Fibroblast of lung (primary cell): Measurements from ENCODE around the gene RPS6KA2. TPM values are rescaled to one million over a fixed set of nuclear protein-coding genes. Genes with fewer than 3 reads are reported as not detected.

ENCODE experiments used
- DNase-seq, 2 donors: peaks; one replicate each; pipeline versions ENCODE4 v3.0.0 to v3.0.0-alpha.2; 2010; ENCODE audit warnings: low read depth in 2 of 2
- H2AFZ ChIP-seq: 2 replicates; pipeline ENCODE4 v1.5.1; 2012; ENCODE audit warnings: low read length, control low read depth, inconsistent platforms
- H3K27ac ChIP-seq: 2 replicates; pipeline ENCODE4 v1.5.1; 2011; ENCODE audit warnings: low read length, control low read depth; ENCODE audit not compliant: insufficient read depth
- H3K27me3 ChIP-seq: 2 replicates; pipeline ENCODE4 v1.5.1; 2011; ENCODE audit warnings: mild to moderate bottlenecking, low read length; ENCODE audit not compliant: control insufficient read depth, insufficient read depth
- H3K36me3 ChIP-seq: 2 replicates; pipeline ENCODE4 v1.5.1; 2011; ENCODE audit warnings: low read length; ENCODE audit not compliant: control insufficient read depth, insufficient read depth
- H3K4me1 ChIP-seq: 2 replicates; pipeline ENCODE4 v1.5.1; 2011; ENCODE audit warnings: low read length; ENCODE audit not compliant: control insufficient read depth, insufficient read depth; ENCODE audit errors: extremely low read depth
- H3K4me2 ChIP-seq: 2 replicates; pipeline ENCODE4 v1.5.1; 2011; ENCODE audit warnings: low read length, control low read depth; ENCODE audit not compliant: insufficient read depth; ENCODE audit errors: extremely low read depth
- H3K4me3 ChIP-seq, 4 experiments: fragments of 200-600 bp in 1 of 4; sonication (generic) in 1 of 4; replicated peaks in 1 of 4; 2 replicates each; pipeline ENCODE4 v1.5.1; 2011 to 2016; ENCODE audit warnings: low read length in 4 of 4, low read depth in 3 of 4, mild to moderate bottlenecking in 3 of 4, control low read depth in 2 of 4, inconsistent platforms in 1 of 4, mixed read lengths in 1 of 4; ENCODE audit not compliant: insufficient read depth in 1 of 4; ENCODE audit errors: control extremely low read depth in 1 of 4
- H3K79me2 ChIP-seq: 2 replicates; pipeline ENCODE4 v1.5.1; 2012; ENCODE audit warnings: mild to moderate bottlenecking, low read length, inconsistent platforms; ENCODE audit not compliant: control insufficient read depth, insufficient read depth
- H3K9ac ChIP-seq: 2 replicates; pipeline ENCODE4 v1.5.1; 2011; ENCODE audit warnings: mild to moderate bottlenecking, low read length, control low read depth; ENCODE audit not compliant: insufficient read depth
- H3K9me3 ChIP-seq: 2 replicates; pipeline ENCODE4 v1.5.1; 2012; ENCODE audit warnings: low read depth, low read length; ENCODE audit not compliant: control insufficient read depth, insufficient read depth
- H4K20me1 ChIP-seq: 2 replicates; pipeline ENCODE4 v1.5.1; 2011; ENCODE audit warnings: low read length; ENCODE audit not compliant: control insufficient read depth, insufficient read depth; ENCODE audit errors: extremely low read depth
- CTCF ChIP-seq, 2 donors: IDR thresholded peaks in 1 of 2; conservative IDR thresholded peaks in 1 of 2; 1 replicate in 1 of 2; 2 replicates in 1 of 2; pipeline ENCODE4 v1.5.1; 2011 to 2012; ENCODE audit warnings: low read length in 2 of 2, control low read depth in 1 of 2, inconsistent platforms in 1 of 2, low read depth in 1 of 2, mild to moderate bottlenecking in 1 of 2
- EZH2 ChIP-seq: IDR thresholded peaks from 2 replicates; pipeline ENCODE4 v1.5.1; 2012; ENCODE audit warnings: low read length, control low read depth, mild to moderate bottlenecking; ENCODE audit errors: missing control alignments
- polyA plus RNA-seq, 2 donors: library from polyadenylated mRNA; depleted of rRNA in 1 of 2; stranded (reverse) in 1 of 2; unstranded in 1 of 2; fragments of >200 nt; gene quantifications; 2 replicates each; pipeline ENCODE4 v1.2.1, GENCODE V29; 2011 to 2012; ENCODE audit warnings: missing spikeins in 1 of 2
- total RNA-seq: library from RNA; depleted of rRNA; stranded (reverse); fragments of >200 nt; gene quantifications from 2 replicates; pipeline ENCODE4 v1.2.1, GENCODE V29; 2014

Gene RPS6KA2
- total and polyA plus RNA-seq, 2 donors (not counting 1 experiment from before 2014, with no cell fraction given), result 66.8 to 116 TPM

- TF ChIP-seq CTCF (conservative IDR thresholded peaks at IDR 0.05 in 1 of 2, IDR thresholded peaks at IDR 0.05 in 1 of 2; ENCODE audit: low read depth in 1 of 2, low read length in 2 of 2) (no peak), EZH2 (no peak)
- Histone ChIP-seq H3K9me3 (no peaks in the 10 kb centered on the region), H2AFZ (no peak overlapping the region), H3K4me2 (no peak overlapping the region), H4K20me1 (no peaks in the 10 kb centered on the region), H3K79me2 (no peaks in the 10 kb centered on the region), H3K4me1 (peaks cover 10% of the 10 kb centered on the region), H3K27me3 (no peaks in the 10 kb centered on the region), H3K27ac (no peak overlapping the region), H3K9ac (no peak overlapping the region), H3K36me3 (peaks cover 14% of the 10 kb centered on the region), H3K4me3 (no peak overlapping the region)
- DNase-seq, result peak in 1 of 2 donors; percentile 67
These were observed 162.1 kb downstream of the RPS6KA2 start for GRCh38 chr6:166465003-166465399.

DNA sequence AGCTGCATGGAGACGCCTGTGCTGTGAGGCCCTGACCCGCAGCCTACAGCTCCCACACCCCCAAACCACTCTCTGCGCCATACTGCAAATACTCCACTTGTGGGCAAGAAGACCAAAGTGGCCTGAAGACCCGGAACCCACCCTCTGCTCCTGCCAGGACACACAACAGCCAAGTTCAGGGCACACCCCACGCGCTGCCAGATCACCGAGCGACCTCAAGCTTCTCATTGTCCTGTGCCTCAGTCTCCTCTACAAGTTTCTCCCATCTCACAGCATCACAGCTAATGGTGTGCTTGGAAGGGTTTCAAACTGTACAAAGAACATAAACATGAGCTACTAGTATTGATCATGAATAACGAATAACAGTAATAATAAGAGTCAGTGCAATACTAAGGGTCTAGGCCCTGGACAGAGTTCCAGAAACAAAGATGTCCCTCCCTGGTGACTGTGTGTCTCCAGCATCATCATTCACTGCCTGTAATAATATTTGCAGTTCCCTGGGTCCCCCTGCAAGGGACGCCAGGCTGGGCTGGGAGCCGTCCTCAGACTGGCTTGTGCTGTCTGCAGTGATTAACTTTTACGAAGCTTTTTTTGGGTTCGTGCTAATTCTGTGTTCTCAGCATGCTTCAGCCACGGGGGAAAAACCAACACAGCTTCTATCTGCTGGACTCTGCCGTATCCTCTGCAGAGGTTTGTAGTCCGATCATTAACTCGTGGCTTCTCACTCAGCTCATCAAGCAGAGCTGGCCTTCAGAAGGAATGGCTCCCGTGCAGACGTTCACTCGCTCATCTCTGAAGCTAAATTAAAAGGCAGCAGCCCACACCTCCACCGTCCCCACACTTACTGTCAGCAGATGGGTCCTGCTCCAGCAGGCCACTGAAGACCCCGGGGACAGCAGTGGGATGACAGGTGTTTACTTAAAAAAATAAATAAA lies 162.7 kb downstream of the RPS6KA2 start:
- no peak for DNase-seq

More for the DNA sequence above, 162.7 kb downstream of the RPS6KA2 start:
- no peak overlapping the region for H3K27ac ChIP-seq
- H3K36me3 ChIP-seq, result peaks cover 13% of the 10 kb centered on the region
- no peak overlapping the region for H3K4me3 ChIP-seq
- H3K9ac ChIP-seq, result no peak overlapping the region
- no peaks in the 10 kb centered on the region for H4K20me1 ChIP-seq
- no peaks in the 10 kb centered on the region for H3K79me2 ChIP-seq
- H2AFZ ChIP-seq, result no peak overlapping the region
- no peak for TF ChIP-seq CTCF (conservative IDR thresholded peaks at IDR 0.05 in 1 of 2, IDR thresholded peaks at IDR 0.05 in 1 of 2; ENCODE audit: low read depth in 1 of 2, low read length in 2 of 2)
- no peak for TF ChIP-seq EZH2
- no peak overlapping the region for H3K4me2 ChIP-seq
- peaks cover 10% of the 10 kb centered on the region for H3K4me1 ChIP-seq
- no peaks in the 10 kb centered on the region for H3K9me3 ChIP-seq
- no peaks in the 10 kb centered on the region for H3K27me3 ChIP-seq
